Left ventricle myocardium inferior (tissue), 1 donor: ENCODE results near the gene NLRP9. TPM values are rescaled to one million over a fixed set of nuclear protein-coding genes. Genes with fewer than 3 reads are reported as not detected.

ENCODE experiments used
- DNase-seq: peaks from one replicate; pipeline ENCODE4 v3.0.0-alpha.2; 2020
- H3K27ac ChIP-seq: fragments of 200-600 bp; replicated peaks from 2 replicates; pipeline ENCODE4 v1.8.0; 2021
- H3K27me3 ChIP-seq: fragments of 200-600 bp; 2 replicates; pipeline ENCODE4 v1.8.0; 2021; ENCODE audit warnings: low read depth
- H3K36me3 ChIP-seq: fragments of 200-600 bp; 2 replicates; pipeline ENCODE4 v1.8.0; 2021
- H3K4me1 ChIP-seq: fragments of 200-600 bp; 2 replicates; pipeline ENCODE4 v1.8.0; 2021
- H3K4me3 ChIP-seq: fragments of 200-600 bp; 2 replicates; pipeline ENCODE4 v1.8.0; 2021; ENCODE audit warnings: mild to moderate bottlenecking, moderate library complexity
- H3K9me3 ChIP-seq: fragments of 200-600 bp; replicated peaks from 2 replicates; pipeline ENCODE4 v1.8.0; 2021
- CTCF ChIP-seq: fragments of 200-600 bp; IDR thresholded peaks from 2 replicates; pipeline ENCODE4 v1.8.0; 2021; ENCODE audit warnings: antibody characterized with exemption, mild to moderate bottlenecking, borderline replicate concordance
- intact Hi-C: fragments of 100-400 bp; cut with micrococcal nuclease; formaldehyde crosslinking; loops from one replicate; pipeline ENCODE4 v1.11.0; 2022
- total RNA-seq: library from RNA; stranded (reverse); fragmentation: NEBNext Ultra II Directional; extraction: Animal tissue kit (Norgen Biotek cat#: 25700); gene quantifications from one replicate; pipeline ENCODE4 v1.2.1, GENCODE V29; 2021
- donor health status: DM: no; HTN: yes; CAD: no; lungs with severe emphysema.

Gene NLRP9
- total RNA-seq, 1 donor from 2014 or later, result not detected

DNA sequence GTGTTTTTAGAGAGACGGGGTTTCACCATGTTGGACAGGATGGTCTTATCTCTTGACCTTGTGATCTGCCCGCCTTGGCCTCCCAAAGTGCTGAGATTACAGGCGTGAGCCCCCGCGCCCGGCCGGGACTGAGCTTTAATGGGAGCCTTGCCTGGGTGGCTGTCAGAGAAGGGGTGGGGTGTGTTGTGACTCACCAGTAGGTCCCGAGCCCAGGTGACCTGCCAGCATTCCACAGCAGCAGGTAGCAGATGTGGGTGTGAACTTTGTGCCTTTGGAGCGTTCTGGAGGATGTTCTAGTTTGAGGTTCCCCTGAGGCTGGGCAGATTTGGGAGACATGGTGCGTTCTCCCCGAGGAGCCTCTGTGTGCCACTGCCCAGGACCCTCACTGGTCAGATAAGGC lies 70.2 kb downstream of the NLRP9 start:
- peaks cover 82% of the 10 kb centered on the region for H3K36me3 ChIP-seq
- intact Hi-C loops, result no loop called here
- DNase-seq, result no peak

GRCh38 chr19:55667511-55667910 lies 70.7 kb downstream of the NLRP9 start:
- Histone ChIP-seq H3K9me3 (no peaks in the 10 kb centered on the region), H3K4me3 (no peak overlapping the region), H3K27me3 (no peaks in the 10 kb centered on the region), H3K36me3 (peaks cover 84% of the 10 kb centered on the region), H3K27ac (no peak overlapping the region), H3K4me1 (peaks cover 37% of the 10 kb centered on the region)
- TF ChIP-seq CTCF, result no peak
- intact Hi-C loops, result no loop called here
- no peak for DNase-seq

More for the DNA sequence above, 70.2 kb downstream of the NLRP9 start:
- H3K9me3 ChIP-seq, result no peaks in the 10 kb centered on the region
- H3K27me3 ChIP-seq, result no peaks in the 10 kb centered on the region
- no peak for TF ChIP-seq CTCF
- no peak overlapping the region for H3K27ac ChIP-seq
- peaks cover 38% of the 10 kb centered on the region for H3K4me1 ChIP-seq
- H3K4me3 ChIP-seq, result no peak overlapping the region

- no peaks in the 10 kb centered on the region for H3K9me3 ChIP-seq
- H3K27ac ChIP-seq, result no peak overlapping the region
- H3K27me3 ChIP-seq, result no peaks in the 10 kb centered on the region
- H3K4me1 ChIP-seq, result peaks cover 37% of the 10 kb centered on the region
- TF ChIP-seq CTCF, result no peak
- H3K36me3 ChIP-seq, result peaks cover 85% of the 10 kb centered on the region
- no peak for DNase-seq
- intact Hi-C loops, result no loop called here
- H3K4me3 ChIP-seq, result no peak overlapping the region
These were observed 71.2 kb downstream of the NLRP9 start for GRCh38 chr19:55667006-55667381.

GRCh38 chr19:55666343-55667005 lies 71.7 kb downstream of the NLRP9 start:
- no peak for TF ChIP-seq CTCF
- Histone ChIP-seq H3K27ac (no peak overlapping the region), H3K36me3 (peaks cover 90% of the 10 kb centered on the region), H3K9me3 (no peaks in the 10 kb centered on the region), H3K4me1 (peaks cover 32% of the 10 kb centered on the region), H3K4me3 (no peak overlapping the region), H3K27me3 (no peaks in the 10 kb centered on the region)
- DNase-seq, result no peak
- intact Hi-C loops, result no loop called here

DNA sequence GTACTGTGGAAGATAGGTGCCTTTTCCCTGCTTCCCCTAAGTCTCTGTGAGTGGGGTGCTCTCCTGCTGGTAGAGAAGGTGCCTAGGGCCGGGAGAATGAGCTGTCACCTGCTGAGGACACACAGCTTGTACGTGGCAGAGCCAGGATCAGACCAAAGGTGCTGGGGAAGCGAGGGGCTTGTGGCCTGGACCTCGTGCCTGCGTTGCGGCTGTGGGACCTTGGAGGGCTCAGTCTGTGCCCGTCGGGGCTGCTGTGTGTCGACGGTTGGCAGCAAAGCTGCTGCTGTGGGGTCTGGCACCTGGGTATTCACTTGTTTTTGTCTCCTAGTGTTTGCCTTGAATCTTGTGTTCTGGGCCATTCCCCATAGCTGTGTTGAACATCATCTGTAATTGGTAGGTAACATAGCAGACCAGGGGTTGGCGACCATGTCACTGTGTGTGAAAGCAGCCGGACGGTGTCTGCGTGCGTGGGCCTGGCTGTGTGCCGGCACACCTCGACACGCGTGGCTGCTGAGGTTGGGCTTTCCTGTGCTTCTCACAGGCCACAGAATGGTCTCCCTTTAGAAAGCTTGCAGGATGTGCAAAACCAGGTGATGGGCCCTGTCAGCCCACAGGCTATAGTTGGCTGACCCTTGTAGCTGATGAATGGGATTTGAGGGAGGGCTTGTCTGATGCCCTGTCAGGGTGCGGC lies 74.2 kb downstream of the NLRP9 start:
- no peaks in the 10 kb centered on the region for H3K9me3 ChIP-seq
- H3K27ac ChIP-seq, result no peak overlapping the region
- DNase-seq, result no peak
- no peak for TF ChIP-seq CTCF
- H3K36me3 ChIP-seq, result peaks cover 92% of the 10 kb centered on the region
- H3K4me3 ChIP-seq, result no peak overlapping the region
- peaks cover 33% of the 10 kb centered on the region for H3K4me1 ChIP-seq
- intact Hi-C loops, result no loop called here
- no peaks in the 10 kb centered on the region for H3K27me3 ChIP-seq
